GM18861 (cell line): ENCODE measurements around the gene GAS5.
"Not testable (repeated sequence)": the region's sequence is repeated elsewhere in the genome, so short reads cannot be mapped to it uniquely, and the experiment has no call there.

Source experiments
- ATAC-seq: cut with Tn5 transposase; IDR thresholded peaks from one replicate; pipeline ENCODE4 v1.9.1; 2021; ENCODE audit not compliant: unreplicated experiment

GAS5 gene

GRCh38 chr1:173867753-173868265, at the start of gene GAS5:
GAS5 (minus strand) TSS chr1:173867989.
- peak; percentile 63 for ATAC-seq

GRCh38 chr1:173917149-173917548, 49.4 kb upstream of the GAS5 start, which contains the start of gene SERPINC1:
SERPINC1 (minus strand) TSS chr1:173917327; CDS start chr1:173917259, 68 bp downstream.
- ATAC-seq = no peak

DNA sequence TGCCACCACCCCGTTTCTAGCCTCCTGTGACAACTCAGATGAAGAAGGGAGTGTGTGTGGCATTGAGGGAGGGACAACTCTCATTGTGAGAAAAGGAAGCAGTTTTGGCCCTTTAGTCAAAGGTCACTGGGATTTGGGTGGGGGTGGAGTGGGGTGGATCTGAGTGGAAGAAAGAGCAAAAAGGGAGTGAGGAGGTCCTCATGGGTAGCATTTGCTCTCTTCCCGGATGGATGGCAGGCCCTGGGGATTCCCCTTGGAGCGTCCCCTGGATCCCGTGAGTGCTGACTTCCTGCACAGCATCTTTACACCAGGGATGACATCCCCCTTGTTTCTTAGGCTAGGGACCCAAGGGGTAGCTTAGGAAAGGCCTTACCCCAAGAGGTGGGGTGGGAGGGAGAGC, 48.9 kb upstream of the GAS5 start:
- ATAC-seq = no peak

GRCh38 chr1:173915596-173915995, 47.8 kb upstream of the GAS5 start:
- ATAC-seq = no peak

DNA sequence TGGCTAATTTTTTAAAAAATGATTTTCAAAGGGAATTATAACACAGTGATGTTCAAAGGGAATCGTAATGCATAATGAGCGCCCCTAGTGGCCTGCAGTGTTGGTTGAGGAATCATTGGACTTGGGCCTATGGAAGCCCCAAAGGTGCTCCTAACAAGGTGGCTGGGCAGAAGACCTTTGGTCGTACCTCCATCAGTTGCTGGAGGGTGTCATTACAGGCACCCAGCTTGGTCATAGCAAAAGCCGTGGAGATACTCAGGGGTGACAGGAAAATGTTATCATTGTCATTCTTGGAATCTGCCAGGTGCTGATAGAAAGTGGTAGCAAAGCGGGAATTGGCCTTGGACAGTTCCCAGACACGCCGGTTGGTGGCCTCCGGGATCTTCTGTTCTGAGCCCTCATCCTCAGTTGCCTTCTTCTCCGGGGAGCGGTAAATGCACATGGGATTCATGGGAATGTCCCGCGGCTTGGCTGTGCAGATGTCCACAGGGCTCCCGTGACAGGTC, 46.6 kb upstream of the GAS5 start:
- ATAC-seq = no peak

DNA sequence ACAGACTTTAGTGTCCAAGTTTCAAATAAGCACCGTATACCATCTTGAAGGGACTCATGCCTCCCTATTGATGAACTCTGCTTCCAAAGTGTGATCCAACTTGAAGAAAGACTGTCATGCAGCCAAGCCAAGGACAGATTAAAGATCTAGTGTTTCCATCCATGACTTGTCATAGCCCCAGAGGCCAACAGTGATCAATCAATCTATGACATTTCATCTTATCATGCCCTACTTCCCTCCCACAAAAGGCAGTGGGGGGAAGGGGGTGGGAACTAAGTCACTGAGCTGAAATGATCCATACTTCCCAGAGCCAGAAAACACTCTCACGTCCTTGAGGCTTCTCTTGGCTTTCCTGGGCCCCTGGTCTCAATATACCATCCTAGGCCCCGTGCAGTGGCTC, 45.3 kb upstream of the GAS5 start:
- no peak for ATAC-seq

DNA sequence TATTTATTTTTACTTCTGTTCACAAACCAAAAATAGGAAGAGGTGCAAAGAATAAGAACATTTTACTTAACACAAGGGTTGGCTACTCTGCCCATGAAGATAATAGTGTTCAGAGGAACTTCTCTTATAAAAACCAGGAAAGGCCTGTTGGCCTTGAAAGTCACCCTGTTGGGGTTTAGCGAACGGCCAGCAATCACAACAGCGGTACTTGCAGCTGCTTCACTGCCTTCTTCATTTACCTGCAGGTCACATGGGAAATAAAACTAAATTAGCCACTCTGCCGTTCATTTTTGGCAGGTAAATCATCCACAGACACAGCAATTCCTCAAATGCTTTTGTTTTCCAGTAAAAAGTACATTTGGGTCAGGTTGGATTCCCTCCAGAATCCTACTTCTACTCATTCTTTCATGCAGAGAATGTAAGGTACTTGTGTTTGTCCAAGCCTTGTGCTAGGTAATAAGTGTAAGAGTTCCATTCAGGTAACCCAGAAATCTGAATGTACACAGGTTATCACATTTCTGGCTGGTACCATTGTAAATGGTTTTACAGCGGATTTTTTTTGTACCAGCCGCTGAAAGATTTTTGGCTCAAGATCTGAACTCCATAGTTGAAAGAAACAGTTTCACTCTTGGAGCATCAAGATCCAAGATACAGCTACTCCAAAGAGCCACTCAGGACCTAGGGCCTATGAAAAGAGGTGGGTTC, 36.2 kb upstream of the GAS5 start:
- no peak for ATAC-seq

GRCh38 chr1:173900992-173901391, 33.2 kb upstream of the GAS5 start:
- ATAC-seq = no peak

DNA sequence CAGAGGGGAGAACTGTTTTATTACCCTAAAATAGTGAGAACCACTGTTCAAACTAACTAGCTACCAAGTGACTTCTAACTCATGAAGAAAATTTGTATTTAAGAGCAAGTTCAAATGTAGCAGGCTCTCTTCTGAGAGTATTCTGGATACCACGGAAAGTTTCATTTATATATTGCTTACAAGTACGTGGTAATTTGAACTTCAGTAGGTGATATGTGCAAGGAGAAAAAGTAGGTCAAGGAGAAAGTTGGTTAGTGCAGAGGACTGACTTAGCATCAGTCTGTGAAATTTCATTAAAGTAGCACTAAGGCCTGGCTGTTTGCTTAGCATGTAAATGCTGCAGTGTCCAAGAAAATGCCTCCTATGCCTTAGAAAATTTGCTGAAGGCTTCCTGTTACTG, 32.6 kb upstream of the GAS5 start:
- no peak for ATAC-seq

DNA sequence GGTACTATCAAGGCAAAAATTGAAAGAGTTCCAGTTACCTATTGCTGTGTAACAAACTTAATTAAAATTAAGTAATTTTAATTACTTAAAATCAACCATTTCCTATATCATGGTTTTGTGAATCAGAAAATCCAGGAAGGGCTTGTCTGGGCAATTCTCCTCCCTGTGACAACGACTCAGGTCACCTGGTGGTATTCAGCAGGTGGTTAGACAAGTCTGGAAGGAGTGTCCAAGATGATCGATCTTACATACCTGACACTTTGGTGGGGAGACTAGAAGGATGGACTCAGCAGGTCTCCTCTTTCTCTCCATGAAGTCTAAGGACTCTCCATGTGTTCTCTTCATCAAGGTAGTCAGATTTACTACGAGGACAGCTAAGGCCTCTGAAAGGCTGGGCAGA, 26.4 kb upstream of the GAS5 start:
- ATAC-seq = no peak

DNA sequence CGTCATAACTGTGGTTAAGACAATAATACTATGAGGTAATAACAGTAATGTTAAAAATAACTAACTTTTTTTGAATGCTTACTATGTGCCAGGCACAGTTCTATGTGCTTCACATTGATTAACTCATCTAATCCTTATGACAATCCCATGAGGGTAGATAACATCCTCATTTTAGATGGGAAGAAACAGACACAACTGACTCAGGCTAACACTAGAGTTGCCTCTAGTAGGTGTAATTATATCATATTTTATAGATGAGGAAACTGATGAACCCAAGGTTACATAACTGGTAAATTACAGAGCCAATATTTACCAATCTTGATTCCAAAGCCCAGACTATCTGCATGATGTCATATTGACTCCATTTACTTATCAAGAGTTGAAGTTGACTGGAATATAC, 25.8 kb upstream of the GAS5 start:
- no peak for ATAC-seq

DNA sequence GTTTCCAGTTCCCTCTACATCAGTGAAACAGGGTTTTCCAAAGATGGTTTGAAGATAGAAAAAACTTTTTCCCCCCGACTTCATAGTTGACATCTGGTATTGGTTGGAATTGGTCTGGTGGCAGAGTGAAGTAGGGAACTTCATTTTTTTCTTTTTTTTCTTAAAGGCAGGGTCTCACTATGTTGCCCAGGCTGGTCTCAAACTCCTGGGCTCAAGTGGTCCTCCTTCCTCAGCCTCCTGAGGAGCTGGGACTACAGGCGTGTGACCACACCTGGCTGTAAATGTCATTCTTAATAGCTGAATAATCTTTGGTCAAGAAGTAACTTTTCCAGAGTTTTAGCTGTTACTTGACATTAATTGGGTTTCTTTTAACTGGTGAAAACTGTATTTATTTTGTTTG, 22.1 kb upstream of the GAS5 start:
- no peak for ATAC-seq

GRCh38 chr1:173888749-173889148, 21.0 kb upstream of the GAS5 start:
- ATAC-seq = no peak

- ATAC-seq = no peak
Observed at GRCh38 chr1:173887627-173888026, 19.8 kb upstream of the GAS5 start.

GRCh38 chr1:173886746-173887611, 19.2 kb upstream of the GAS5 start:
- ATAC-seq = no peak

DNA sequence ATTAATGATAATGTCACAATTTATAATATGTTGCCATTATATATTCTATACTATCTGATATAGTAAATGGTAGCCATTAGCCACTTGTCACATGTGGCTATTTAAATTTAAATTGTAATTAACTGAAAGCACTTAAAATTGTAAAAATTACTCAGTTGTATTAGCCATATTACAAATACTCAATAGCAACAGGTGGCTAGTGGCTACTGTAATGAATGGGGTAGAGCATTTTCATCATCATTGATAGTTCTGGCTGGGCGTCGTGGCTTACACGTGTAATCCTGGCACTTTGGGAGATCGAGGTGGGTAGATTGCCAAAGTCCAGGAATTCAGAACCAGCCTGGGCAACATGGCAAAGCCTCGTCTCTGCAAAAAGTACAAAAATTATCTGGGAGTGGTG, 16.9 kb upstream of the GAS5 start:
- no peak for ATAC-seq

GRCh38 chr1:173881117-173881516, 13.3 kb upstream of the GAS5 start:
- ATAC-seq = not testable (repeated sequence)

DNA sequence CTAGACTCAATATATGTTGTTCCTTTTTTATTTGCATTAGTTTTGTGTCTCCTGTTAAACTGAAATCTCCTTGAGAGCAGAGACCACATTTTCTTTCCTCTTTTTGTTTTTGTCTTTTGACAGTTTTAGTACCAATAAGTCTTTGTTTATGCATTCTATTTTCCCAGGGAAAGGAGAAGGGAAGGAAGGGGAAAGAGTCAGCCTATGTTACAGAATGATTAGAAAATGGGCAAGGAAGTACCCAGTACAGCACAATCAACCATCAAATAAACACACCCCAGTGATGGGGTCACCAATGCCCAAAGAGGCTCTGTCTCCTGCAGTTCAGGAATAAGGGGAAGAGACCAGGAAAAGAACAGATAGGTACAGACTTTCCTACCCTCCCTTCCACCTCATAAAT, 10.5 kb upstream of the GAS5 start:
- no peak for ATAC-seq

DNA sequence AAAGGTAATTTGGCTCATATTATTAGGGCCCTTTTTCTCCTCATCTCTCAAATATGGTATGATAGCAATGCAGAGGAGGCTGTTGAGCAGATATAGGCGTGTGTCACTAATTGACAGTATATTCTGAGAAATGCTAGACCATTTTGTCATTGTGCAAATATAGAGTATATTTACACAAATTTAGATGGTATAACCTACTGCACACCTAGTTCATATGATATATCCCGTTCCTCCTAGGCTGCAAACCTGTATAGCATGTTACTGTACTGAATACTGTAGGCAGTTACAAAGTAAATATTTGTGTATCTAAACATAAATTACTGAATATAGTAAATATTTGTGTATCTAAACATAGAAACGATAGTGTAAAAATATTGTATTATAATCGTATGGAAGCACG, 8.9 kb upstream of the GAS5 start:
- no peak for ATAC-seq

DNA sequence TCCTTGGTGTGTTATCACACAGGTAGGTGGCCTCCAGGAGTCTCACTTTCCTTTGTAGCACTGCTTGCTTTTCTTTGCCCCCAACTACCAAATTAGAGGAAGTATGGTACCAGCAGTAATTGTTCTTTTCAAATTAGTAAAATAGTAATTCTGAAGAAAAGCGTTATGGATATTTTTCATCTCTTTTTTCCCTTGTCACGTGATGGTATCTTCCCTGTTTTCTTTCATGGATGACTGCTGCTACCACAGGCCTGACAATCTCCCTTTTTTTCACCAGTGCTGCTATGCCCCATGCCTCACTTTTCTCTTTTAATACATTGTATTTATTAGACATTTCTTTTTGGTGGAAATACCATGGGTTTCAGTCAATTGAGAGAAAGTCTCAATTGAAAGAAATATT, 3.7 kb upstream of the GAS5 start:
- no peak for ATAC-seq

DNA sequence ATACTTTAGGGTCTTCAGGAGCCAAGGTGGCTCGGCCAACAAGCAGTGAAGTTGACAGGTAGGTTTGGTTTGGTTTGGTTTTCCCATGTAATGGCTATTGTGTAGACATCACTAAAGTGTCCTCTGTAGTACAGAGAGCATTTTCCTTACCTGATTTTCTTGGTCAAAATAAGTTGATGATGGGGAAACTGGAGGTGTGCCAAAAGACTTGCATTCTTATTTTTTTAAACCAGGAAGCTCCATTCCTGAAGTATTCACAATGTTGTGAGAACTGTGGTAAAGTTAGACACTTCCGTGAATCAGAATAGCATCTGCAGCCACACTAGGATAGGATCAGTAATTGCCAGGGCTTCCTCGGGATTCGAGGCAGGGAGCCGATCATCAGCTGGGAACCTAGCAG, 3.3 kb upstream of the GAS5 start:
- ATAC-seq = no peak
